DMS 273 (cell line): Measurements from ENCODE around the gene FER.
A peak's percentile ranks its signal among the peaks of the same experiment; 100 is the strongest.
"Not testable (repeated sequence)": the region's sequence is repeated elsewhere in the genome, so short reads cannot be mapped to it uniquely, and the experiment has no call there.

Experiments
- DNase-seq: peaks from one replicate; lab custom pipeline; 2025; ENCODE audit not compliant: unreplicated experiment; lab: John Stamatoyannopoulos, UW

FER gene

GRCh38 chr5:108797396-108797795, 49.7 kb downstream of the FER start:
- DNase-seq = no peak

GRCh38 chr5:108797986-108798385, 50.3 kb downstream of the FER start:
- no peak for DNase-seq

- DNase-seq = no peak
Measured at GRCh38 chr5:108798513-108799265, 51.0 kb downstream of the FER start.

- no peak for DNase-seq
Measured at GRCh38 chr5:108801301-108801700, 53.6 kb downstream of the FER start.

GRCh38 chr5:108801776-108802175, 54.1 kb downstream of the FER start:
- DNase-seq = no peak

- no peak for DNase-seq
Measured at GRCh38 chr5:108810717-108811116, 63.0 kb downstream of the FER start.

- DNase-seq = no peak
Measured at GRCh38 chr5:108813673-108814072, 66.0 kb downstream of the FER start.

GRCh38 chr5:108814551-108814950, 66.9 kb downstream of the FER start:
- no peak for DNase-seq

GRCh38 chr5:108818613-108819272, 71.0 kb downstream of the FER start:
- DNase-seq = no peak

GRCh38 chr5:108820983-108821382, 73.3 kb downstream of the FER start:
- DNase-seq = no peak

- no peak for DNase-seq
Measured at GRCh38 chr5:108822211-108822947, 74.7 kb downstream of the FER start.

- DNase-seq = no peak
Measured at GRCh38 chr5:108827131-108827530, 79.4 kb downstream of the FER start.

- no peak for DNase-seq
Measured at GRCh38 chr5:108830705-108831276, 83.1 kb downstream of the FER start.

- no peak for DNase-seq
Measured at GRCh38 chr5:108836492-108836891, 88.8 kb downstream of the FER start.

- DNase-seq = not testable (repeated sequence)
Measured at GRCh38 chr5:108842260-108842941, 94.7 kb downstream of the FER start.

GRCh38 chr5:108851129-108851528, 103.4 kb downstream of the FER start:
- not testable (repeated sequence) for DNase-seq

GRCh38 chr5:108857905-108858304, 110.2 kb downstream of the FER start:
- DNase-seq = no peak

GRCh38 chr5:108858959-108859358, 111.3 kb downstream of the FER start:
- DNase-seq = no peak

GRCh38 chr5:108862211-108862610, 114.5 kb downstream of the FER start:
- DNase-seq = peak; percentile 73

- not testable (repeated sequence) for DNase-seq
Measured at GRCh38 chr5:108866097-108866496, 118.4 kb downstream of the FER start.

GRCh38 chr5:108867656-108868055, 120.0 kb downstream of the FER start:
- DNase-seq = no peak
